IPS-20b (cell line): ENCODE results near the gene RAI1.

ENCODE experiments used
- H3K27ac ChIP-seq: one replicate; pipeline ENCODE4 v1.5.1; 2013; ENCODE audit warnings: low read length
- H3K27me3 ChIP-seq: 2 replicates; pipeline ENCODE4 v1.6.1; 2013; ENCODE audit warnings: mild to moderate bottlenecking, low read length, inconsistent platforms; ENCODE audit not compliant: insufficient read depth
- H3K36me3 ChIP-seq: 2 replicates; pipeline ENCODE4 v1.6.1; 2013; ENCODE audit warnings: low read depth, mild to moderate bottlenecking, inconsistent platforms, low read length, moderate library complexity; ENCODE audit not compliant: insufficient read depth
- H3K4me1 ChIP-seq: 2 replicates; pipeline ENCODE4 v1.6.1; 2013; ENCODE audit warnings: mild to moderate bottlenecking, control low read depth, inconsistent platforms, low read length, moderate library complexity; ENCODE audit not compliant: insufficient read depth
- H3K4me3 ChIP-seq: 2 replicates; pipeline ENCODE4 v1.5.1; 2013; ENCODE audit warnings: mild to moderate bottlenecking, low read length, inconsistent platforms
- H3K9ac ChIP-seq: 2 replicates; pipeline ENCODE4 v1.6.1; 2013; ENCODE audit warnings: low read depth, mild to moderate bottlenecking, inconsistent platforms, low read length, moderate library complexity
- H3K9me3 ChIP-seq: 2 replicates; pipeline ENCODE4 v1.6.1; 2013; ENCODE audit warnings: mild to moderate bottlenecking, low read depth, low read length, inconsistent platforms; ENCODE audit not compliant: insufficient read depth

The RAI1 gene

DNA sequence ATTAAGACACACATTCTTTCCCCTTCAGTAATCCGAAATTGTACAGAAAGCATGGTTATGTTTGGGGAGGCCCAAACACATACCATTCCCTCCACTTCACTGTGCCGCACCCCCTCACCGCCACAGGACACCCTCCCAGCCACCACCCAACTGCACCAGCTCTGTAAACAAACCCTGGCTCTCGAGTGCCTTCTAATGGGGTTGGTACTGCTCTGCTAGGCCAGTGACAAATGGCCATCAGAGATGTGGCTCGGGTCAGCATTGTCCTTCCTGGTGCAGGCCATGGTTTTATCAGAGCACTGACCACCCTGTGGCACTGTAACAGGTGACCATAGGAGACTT lies 179.5 kb downstream of the RAI1 start:
- Histone ChIP-seq H3K4me3 (no peak overlapping the region), H3K9ac (no peak overlapping the region), H3K27me3 (no peaks in the 10 kb centered on the region), H3K27ac (no peak overlapping the region), H3K36me3 (no peaks in the 10 kb centered on the region), H3K9me3 (no peaks in the 10 kb centered on the region), H3K4me1 (peaks cover 4% of the 10 kb centered on the region; the same call in 1 of the 2 replicates)
